Activated naive CD4-positive, alpha-beta T cell treated with anti-CD3 and anti-CD28 coated beads, Interleukin-2, amount 10 ng/mL, durations not matched to agents 7 days and 5 days (primary cell): ENCODE data around the gene PHOX2A.
"Not testable (repeated sequence)": the region's sequence is repeated elsewhere in the genome, so short reads cannot be mapped to it uniquely, and the experiment has no call there.

Source experiments
- CTCF ChIA-PET: fragments of 350-600 bp; sonication (Branson Sonifier 250); formaldehyde crosslinking; loops from one replicate; lab custom pipeline; 2021; ENCODE audit warnings: antibody characterized with exemption; lab: Charles Lee
- DNase-seq: peaks from one replicate; pipeline ENCODE4 v3.0.0-alpha.2; 2020
- H3K27ac Mint-ChIP-seq: one replicate; pipeline ENCODE4 v1.8.0; 2021; ENCODE audit warnings: mild to moderate bottlenecking, moderate library complexity, mixed read lengths
- H3K27me3 Mint-ChIP-seq: one replicate; pipeline ENCODE4 v1.8.0; 2021; ENCODE audit warnings: mild to moderate bottlenecking, mixed read lengths
- H3K36me3 Mint-ChIP-seq: one replicate; pipeline ENCODE4 v1.8.0; 2021; ENCODE audit warnings: mixed read lengths
- H3K4me1 Mint-ChIP-seq: one replicate; pipeline ENCODE4 v1.8.0; 2021; ENCODE audit warnings: mixed read lengths
- H3K4me3 Mint-ChIP-seq: one replicate; pipeline ENCODE4 v1.8.0; 2021; ENCODE audit warnings: mild to moderate bottlenecking, moderate library complexity, mixed read lengths
- H3K9me3 Mint-ChIP-seq: one replicate; pipeline ENCODE4 v1.8.0; 2021; ENCODE audit warnings: mixed read lengths

Gene PHOX2A

DNA sequence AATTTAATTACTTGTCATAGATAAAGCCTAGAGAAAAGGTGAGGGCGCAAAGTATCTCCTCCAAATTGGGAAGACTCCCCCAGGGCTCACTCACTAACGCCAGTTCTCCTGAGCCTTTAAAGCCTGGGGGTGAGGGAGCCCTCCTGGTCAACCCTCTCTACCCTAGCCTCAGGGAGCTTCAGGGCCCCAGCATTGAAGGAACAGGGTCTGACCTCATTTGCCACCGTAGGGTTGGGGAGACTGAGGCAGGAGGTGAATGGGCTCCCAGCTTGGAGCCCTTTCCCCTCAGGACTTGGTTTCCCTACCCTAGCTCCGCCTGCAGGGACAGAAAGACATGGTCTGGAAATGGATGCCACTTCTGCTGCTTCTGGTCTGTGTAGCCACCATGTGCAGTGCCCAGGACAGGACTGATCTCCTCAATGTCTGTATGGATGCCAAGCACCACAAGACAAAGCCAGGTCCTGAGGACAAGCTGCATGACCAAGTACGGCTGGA is 25.7 kb downstream of the PHOX2A start:
- peaks cover 19% of the 10 kb centered on the region for H3K4me1 Mint-ChIP-seq
- H3K27ac Mint-ChIP-seq, result no peak overlapping the region
- H3K9me3 Mint-ChIP-seq, result no peaks in the 10 kb centered on the region
- no peaks in the 10 kb centered on the region for H3K36me3 Mint-ChIP-seq
- H3K27me3 Mint-ChIP-seq, result peaks cover 40% of the 10 kb centered on the region
- CTCF ChIA-PET, result interaction anchor here (1.1 to 1.7 kb wide), 2 partner anchors 213 to 248 kb away, joined by 4 to 5 read pairs; no protein-coding TSS in a partner anchor
- no peak for DNase-seq
- H3K4me3 Mint-ChIP-seq, result no peak overlapping the region

DNA sequence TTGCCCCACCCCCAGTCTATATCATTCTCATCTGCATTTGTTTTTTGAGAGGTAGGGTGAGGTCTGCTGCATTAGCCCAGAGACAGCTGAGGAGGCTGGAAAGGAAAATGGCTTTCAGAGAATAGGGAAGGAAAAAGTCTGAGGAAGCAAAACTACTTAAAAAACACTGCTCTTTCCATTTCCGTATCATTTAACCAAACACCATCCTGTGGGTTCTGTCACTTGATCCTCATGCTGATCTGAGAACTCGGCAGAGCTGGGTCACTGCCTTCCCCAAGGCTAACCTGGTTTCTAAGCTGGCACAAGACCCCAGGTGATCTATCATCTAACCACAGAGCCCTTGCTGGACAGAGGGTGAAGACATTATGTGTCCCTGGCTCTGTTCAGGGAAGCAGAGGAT is 26.1 kb downstream of the PHOX2A start:
- Mint-ChIP-seq H3K9me3 (no peaks in the 10 kb centered on the region), H3K27me3 (peaks cover 40% of the 10 kb centered on the region), H3K36me3 (no peaks in the 10 kb centered on the region), H3K27ac (no peak overlapping the region), H3K4me3 (no peak overlapping the region), H3K4me1 (peaks cover 18% of the 10 kb centered on the region)
- no peak for DNase-seq
- CTCF ChIA-PET, result interaction anchor here (1.1 kb wide), 1 partner anchor 248 kb away, joined by 4 read pairs; no protein-coding TSS in a partner anchor

GRCh38 chr11:72216638-72217037 is 27.3 kb downstream of the PHOX2A start, which contains the start of gene FOLR2:
FOLR2 (plus strand) TSS chr11:72216794; CDS start chr11:72218585, 1,791 bp downstream.
- H3K27me3 Mint-ChIP-seq, result peaks cover 44% of the 10 kb centered on the region
- H3K27ac Mint-ChIP-seq, result no peak within 1 kb of the TSS
- no peaks in the 10 kb centered on the region for H3K36me3 Mint-ChIP-seq
- no peak for DNase-seq
- no peaks in the 10 kb centered on the region for H3K9me3 Mint-ChIP-seq
- CTCF ChIA-PET, result interaction anchor here (0.7 kb wide), 1 partner anchor 22 kb away, joined by 3 read pairs; no protein-coding TSS in a partner anchor
- H3K4me3 Mint-ChIP-seq, result no peak within 1 kb of the TSS
- peaks cover 9% of the 10 kb centered on the region for H3K4me1 Mint-ChIP-seq

DNA sequence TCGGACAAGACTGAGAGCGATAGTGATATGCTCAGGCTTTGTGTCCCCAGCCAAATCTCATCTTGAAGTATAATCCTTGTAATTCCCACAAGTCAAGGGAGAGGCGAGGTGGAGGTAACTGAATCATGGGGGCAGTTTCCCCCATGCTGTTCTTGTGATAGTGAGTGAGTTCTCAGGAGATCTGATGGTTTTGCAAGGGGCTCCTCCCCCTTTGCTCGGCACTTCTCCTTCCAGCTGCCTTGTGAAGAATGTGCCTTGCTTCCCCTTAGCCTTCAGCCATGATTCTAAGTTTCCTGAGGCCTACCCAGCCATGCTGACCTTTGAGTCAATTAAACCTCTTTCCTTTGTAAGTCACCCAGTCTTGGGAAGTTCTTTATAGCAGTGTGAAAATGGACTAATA is 34.9 kb downstream of the PHOX2A start:
- no peak overlapping the region for H3K27ac Mint-ChIP-seq
- H3K4me3 Mint-ChIP-seq, result no peak overlapping the region
- no peak for DNase-seq
- peaks cover 5% of the 10 kb centered on the region for H3K36me3 Mint-ChIP-seq
- CTCF ChIA-PET, result no interaction called here
- H3K4me1 Mint-ChIP-seq, result no peaks in the 10 kb centered on the region
- peaks cover 17% of the 10 kb centered on the region for H3K9me3 Mint-ChIP-seq
- H3K27me3 Mint-ChIP-seq, result peaks cover 26% of the 10 kb centered on the region

- no peak for DNase-seq
- Mint-ChIP-seq H3K9me3 (peaks cover 17% of the 10 kb centered on the region), H3K36me3 (peaks cover 5% of the 10 kb centered on the region), H3K27me3 (peaks cover 25% of the 10 kb centered on the region), H3K27ac (no peak overlapping the region), H3K4me1 (peaks cover under 1% of the 10 kb centered on the region), H3K4me3 (no peak overlapping the region)
- CTCF ChIA-PET, result interaction anchor here (1.2 kb wide), 1 partner anchor 29 kb away, joined by 3 read pairs; no protein-coding TSS in a partner anchor
Measured at GRCh38 chr11:72208281-72208680, 35.7 kb downstream of the PHOX2A start.

- H3K27ac Mint-ChIP-seq, H3K36me3 Mint-ChIP-seq, DNase-seq, H3K4me1 Mint-ChIP-seq, H3K4me3 Mint-ChIP-seq: not testable (repeated sequence)
- peaks cover 17% of the 10 kb centered on the region for H3K9me3 Mint-ChIP-seq
- CTCF ChIA-PET, result interaction anchor here (1.1 kb wide), 1 partner anchor 42 kb away, joined by 3 read pairs; no protein-coding TSS in a partner anchor
- H3K27me3 Mint-ChIP-seq, result peaks cover 21% of the 10 kb centered on the region
Measured at GRCh38 chr11:72206794-72207193, 37.2 kb downstream of the PHOX2A start.

DNA sequence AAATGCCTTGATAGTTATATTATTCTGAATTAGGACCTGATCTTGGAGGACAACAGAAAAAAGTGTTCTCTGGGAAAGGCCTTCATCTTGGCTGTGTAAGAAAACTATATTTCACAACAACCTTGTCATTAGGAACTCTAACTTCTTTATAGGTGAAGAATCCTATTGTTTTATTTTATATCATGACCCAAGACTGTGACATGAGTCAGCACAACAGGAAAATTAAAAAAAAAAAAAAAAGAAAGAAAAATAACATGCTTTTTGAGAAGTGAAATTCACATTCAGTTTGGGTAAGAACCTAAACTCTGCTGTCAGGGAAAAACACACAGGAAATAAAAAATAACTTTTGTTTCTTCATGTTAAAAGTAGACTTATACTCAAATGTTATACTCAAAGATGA is 39.1 kb downstream of the PHOX2A start:
- Mint-ChIP-seq H3K4me1 (peaks cover 6% of the 10 kb centered on the region), H3K27ac (no peak overlapping the region), H3K9me3 (peaks cover 16% of the 10 kb centered on the region), H3K36me3 (peaks cover 3% of the 10 kb centered on the region), H3K27me3 (peaks cover 14% of the 10 kb centered on the region), H3K4me3 (no peak overlapping the region)
- no peak for DNase-seq
- CTCF ChIA-PET, result no interaction called here

DNA sequence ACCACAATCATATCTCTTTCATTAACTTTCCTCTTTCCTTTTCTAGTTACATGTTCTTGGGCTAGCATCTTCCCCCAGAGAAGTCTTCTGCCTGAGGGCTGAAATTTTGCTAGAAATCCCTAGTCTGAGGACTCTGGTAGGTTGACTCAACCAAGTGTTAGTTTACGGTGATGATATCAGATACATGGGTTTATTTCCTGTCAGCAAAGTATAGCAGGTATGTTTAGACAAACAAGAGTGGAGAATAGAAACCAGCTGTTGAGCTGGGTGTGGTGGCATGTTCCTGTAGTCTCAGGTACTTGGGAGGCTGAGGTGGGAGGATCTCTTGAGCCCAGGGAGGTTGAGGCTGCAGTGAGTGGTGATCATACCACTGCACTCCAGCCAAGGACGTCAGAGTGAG is 40.8 kb downstream of the PHOX2A start:
- Mint-ChIP-seq H3K36me3 (no peaks in the 10 kb centered on the region), H3K9me3 (peaks cover 1% of the 10 kb centered on the region), H3K4me1 (peaks cover 6% of the 10 kb centered on the region), H3K4me3 (no peak overlapping the region), H3K27me3 (no peaks in the 10 kb centered on the region), H3K27ac (no peak overlapping the region)
- CTCF ChIA-PET, result no interaction called here
- DNase-seq, result no peak

DNA sequence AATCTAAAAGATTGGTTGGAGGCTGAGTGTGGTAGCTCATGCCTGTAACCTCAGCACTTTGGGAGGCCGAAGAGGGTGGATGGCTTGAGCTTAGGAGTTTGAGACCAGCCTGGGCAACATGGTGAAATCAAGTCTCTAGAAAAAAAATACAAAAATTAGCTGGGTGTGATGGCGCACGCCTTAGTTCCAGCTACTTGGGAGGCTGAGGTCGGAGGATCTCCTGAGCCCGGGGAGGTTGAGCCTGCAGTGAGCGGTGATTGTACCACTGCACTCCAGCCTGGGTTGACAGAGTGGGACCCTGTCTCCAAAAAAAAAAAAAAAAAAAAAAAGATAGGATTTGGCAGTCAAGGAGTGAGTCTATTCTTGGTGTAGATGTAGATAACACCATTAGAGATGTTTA is 41.4 kb downstream of the PHOX2A start:
- Mint-ChIP-seq H3K27me3 (no peaks in the 10 kb centered on the region), H3K27ac (no peak overlapping the region), H3K4me1 (peaks cover 6% of the 10 kb centered on the region), H3K4me3 (no peak overlapping the region), H3K9me3 (peaks cover 1% of the 10 kb centered on the region), H3K36me3 (no peaks in the 10 kb centered on the region)
- CTCF ChIA-PET, result no interaction called here
- DNase-seq, result no peak

- H3K27me3 Mint-ChIP-seq, H3K9me3 Mint-ChIP-seq, CTCF ChIA-PET, H3K36me3 Mint-ChIP-seq, H3K27ac Mint-ChIP-seq, H3K4me3 Mint-ChIP-seq, H3K4me1 Mint-ChIP-seq, DNase-seq: not testable (repeated sequence)
Measured at GRCh38 chr11:72201445-72201844, 42.5 kb downstream of the PHOX2A start.

GRCh38 chr11:72195518-72196270 is 48.3 kb downstream of the PHOX2A start:
- Mint-ChIP-seq H3K4me3 (no peak overlapping the region), H3K27me3 (peaks cover 9% of the 10 kb centered on the region), H3K36me3 (no peaks in the 10 kb centered on the region), H3K27ac (no peak overlapping the region), H3K4me1 (no peaks in the 10 kb centered on the region), H3K9me3 (no peaks in the 10 kb centered on the region)
- CTCF ChIA-PET, result interaction anchor here (2.7 kb wide), 1 partner anchor 12 kb away, joined by 6 read pairs; no protein-coding TSS in a partner anchor
- DNase-seq, result no peak

- Mint-ChIP-seq H3K4me1 (no peaks in the 10 kb centered on the region), H3K4me3 (no peak within 1 kb of the TSS), H3K27me3 (peaks cover 9% of the 10 kb centered on the region), H3K9me3 (no peaks in the 10 kb centered on the region), H3K36me3 (no peaks in the 10 kb centered on the region), H3K27ac (no peak within 1 kb of the TSS)
- DNase-seq, result no peak
- CTCF ChIA-PET, result interaction anchor here (2.5 kb wide), 1 partner anchor 9 kb away, joined by 7 read pairs; no protein-coding TSS in a partner anchor
Measured at GRCh38 chr11:72191961-72192381, 52.0 kb downstream of the PHOX2A start, which contains the start of gene FOLR1. FOLR1 (plus strand) TSS chr11:72192140; CDS start chr11:72192174, 34 bp downstream.

DNA sequence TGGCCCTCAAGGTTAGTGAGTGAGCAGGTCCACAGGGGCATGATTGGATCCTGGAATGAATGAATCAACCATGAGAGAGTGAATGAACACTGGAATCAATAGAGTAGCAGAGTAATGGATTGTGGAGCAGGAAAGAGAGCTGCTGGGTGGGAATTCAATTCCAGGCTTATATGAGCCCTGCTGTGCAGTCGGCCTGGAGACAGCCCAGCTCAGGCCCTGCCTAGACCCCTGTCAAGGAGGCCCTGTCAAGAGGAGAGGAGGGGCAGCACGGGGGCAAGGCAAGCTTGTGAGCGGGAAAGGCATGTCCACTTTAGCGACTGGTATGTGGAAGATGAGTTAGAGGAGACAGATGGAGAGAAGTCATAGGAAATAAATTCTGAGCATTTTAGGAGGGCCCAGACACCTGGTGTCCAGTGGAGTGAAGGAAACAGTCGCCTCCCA is 53.3 kb downstream of the PHOX2A start:
- Mint-ChIP-seq H3K27ac (no peak overlapping the region), H3K4me3 (no peak overlapping the region)

GRCh38 chr11:72189455-72190250 is 54.3 kb downstream of the PHOX2A start:
- DNase-seq, result no peak
- Mint-ChIP-seq H3K27ac (no peak overlapping the region), H3K4me3 (no peak overlapping the region), H3K36me3 (no peaks in the 10 kb centered on the region), H3K9me3 (no peaks in the 10 kb centered on the region), H3K4me1 (no peaks in the 10 kb centered on the region), H3K27me3 (peaks cover 8% of the 10 kb centered on the region)
- CTCF ChIA-PET, result interaction anchor here (1.2 to 1.4 kb wide), 2 partner anchors 65 to 165 kb away, joined by 3 to 4 read pairs; no protein-coding TSS in a partner anchor

More for the DNA sequence above, 53.3 kb downstream of the PHOX2A start:
- CTCF ChIA-PET, result interaction anchor here (0.7 to 1.2 kb wide), 2 partner anchors 64 to 247 kb away, joined by 3 to 5 read pairs; no protein-coding TSS in a partner anchor
- peaks cover 9% of the 10 kb centered on the region for H3K27me3 Mint-ChIP-seq
- DNase-seq, result no peak
- H3K4me1 Mint-ChIP-seq, result no peaks in the 10 kb centered on the region
- no peaks in the 10 kb centered on the region for H3K9me3 Mint-ChIP-seq
- H3K36me3 Mint-ChIP-seq, result no peaks in the 10 kb centered on the region
